ENCODE measurements around the gene UBE2J2.

The UBE2J2 gene

GRCh38 chr1:1295154-1295923, 21.7 kb upstream of the UBE2J2 start:
- DNase-seq (ENCODE audit: extremely low spot score) = no peak
- TF ChIP-seq SUZ12 (IDR thresholded peaks at IDR 0.05) = no peak
- no peak for TF ChIP-seq FOXA1 (IDR thresholded peaks at IDR 0.05)
- no peak for TF ChIP-seq PKNOX1 (IDR thresholded peaks at IDR 0.05)
- TF ChIP-seq CTBP1 (IDR thresholded peaks at IDR 0.05; ENCODE audit: borderline replicate concordance) = no peak
- TF ChIP-seq SP1 (IDR thresholded peaks at IDR 0.05) = no peak
- no peak for TF ChIP-seq LEF1 (IDR thresholded peaks at IDR 0.05; ENCODE audit: borderline replicate concordance)
- no peak for TF ChIP-seq L3MBTL2 (conservative IDR thresholded peaks at IDR 0.05)
- no peak for TF ChIP-seq FOXK2 (IDR thresholded peaks at IDR 0.05)
- TF ChIP-seq NFRKB (IDR thresholded peaks at IDR 0.05) = no peak
- no peak for TF ChIP-seq ARNT (IDR thresholded peaks at IDR 0.05)
- ChIA-PET CTCF (no interaction called here), POLR2A (interaction anchor here (1.0 kb wide), 1 partner anchor 22 kb away, joined by 3 read pairs; the partner anchor contains the start of gene UBE2J2)

DNA sequence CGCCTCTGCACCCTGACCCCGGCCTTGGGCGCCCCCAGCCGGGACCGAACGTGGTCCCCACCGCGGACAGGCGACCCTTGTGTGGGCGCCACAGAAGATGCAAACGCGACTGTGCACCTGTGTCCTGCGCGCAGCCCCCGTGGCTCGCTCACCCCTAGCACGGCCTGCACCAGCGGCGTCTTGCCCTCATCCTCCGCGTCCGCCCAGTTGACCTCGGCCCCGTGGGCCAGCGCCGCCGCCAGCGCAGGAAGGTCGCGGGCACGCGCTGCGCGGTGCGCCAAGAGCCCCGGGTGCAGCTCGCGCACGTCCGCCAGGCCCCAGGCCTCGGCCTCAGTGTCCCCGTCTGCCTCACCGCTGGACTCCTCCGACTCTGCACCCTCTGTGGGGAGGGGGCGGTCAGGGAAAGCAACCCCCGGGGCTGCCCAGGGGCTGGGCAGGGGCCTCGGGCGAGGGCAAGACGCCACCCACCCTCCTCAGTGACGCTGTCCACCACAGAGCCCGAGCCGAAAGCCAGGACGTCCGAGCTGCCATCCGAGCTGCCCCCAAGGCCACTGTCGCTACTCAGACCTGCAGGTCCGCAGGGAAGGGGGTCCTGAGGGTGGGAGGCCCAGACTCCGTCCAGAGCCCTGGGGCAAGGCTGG, 20.7 kb upstream of the UBE2J2 start:
- ChIA-PET CTCF (no interaction called here), POLR2A (interaction anchor here (1.0 kb wide), 1 partner anchor 21 kb away, joined by 3 read pairs; the partner anchor contains the start of gene UBE2J2)
- DNase-seq (ENCODE audit: extremely low spot score) = no peak
- TF ChIP-seq ZNF384 (IDR thresholded peaks at IDR 0.05) (no peak), LEF1 (IDR thresholded peaks at IDR 0.05; ENCODE audit: borderline replicate concordance) (no peak), TARDBP (IDR thresholded peaks at IDR 0.05) (no peak), FOXA1 (IDR thresholded peaks at IDR 0.05) (no peak), PKNOX1 (IDR thresholded peaks at IDR 0.05) (no peak), NFRKB (IDR thresholded peaks at IDR 0.05) (no peak), ELF4 (IDR thresholded peaks at IDR 0.05) (no peak), ARNT (IDR thresholded peaks at IDR 0.05) (no peak), BHLHE40 (IDR thresholded peaks at IDR 0.05; ENCODE audit: borderline replicate concordance) (no peak), L3MBTL2 (conservative IDR thresholded peaks at IDR 0.05) (no peak), FOXK2 (IDR thresholded peaks at IDR 0.05) (no peak), HDGF (IDR thresholded peaks at IDR 0.05; ENCODE audit: borderline replicate concordance) (no peak)

GRCh38 chr1:1293263-1294249, 19.9 kb upstream of the UBE2J2 start:
- no peak for DNase-seq (ENCODE audit: extremely low spot score)
- TF ChIP-seq FOXM1 (IDR thresholded peaks at IDR 0.05; ENCODE audit: borderline replicate concordance) (no peak), TARDBP (IDR thresholded peaks at IDR 0.05) (no peak), NFRKB (IDR thresholded peaks at IDR 0.05) (no peak), PKNOX1 (IDR thresholded peaks at IDR 0.05) (no peak)
- ChIA-PET POLR2A (no interaction called here), CTCF (no interaction called here)

DNA sequence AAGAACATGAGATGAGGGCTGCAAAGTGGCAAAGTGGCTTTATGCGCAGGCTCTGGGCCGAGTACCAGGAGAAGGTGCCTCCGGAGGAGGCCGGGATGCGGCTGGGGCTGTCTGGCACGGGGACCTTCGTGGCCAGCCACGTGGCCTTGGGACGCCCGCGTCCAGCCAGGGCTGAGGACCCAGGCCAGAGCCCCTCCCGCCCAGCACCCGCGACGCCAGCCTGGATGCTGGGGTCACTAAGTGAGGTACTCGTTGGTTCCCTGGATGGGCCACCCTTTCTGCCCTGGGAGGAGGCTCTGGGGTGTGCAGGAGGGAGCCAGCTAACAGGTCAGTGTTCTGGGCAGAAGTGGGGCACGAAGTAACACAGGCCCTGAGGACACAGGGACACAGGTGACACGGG, 19.2 kb upstream of the UBE2J2 start:
- ChIA-PET CTCF (interaction anchor here (0.6 to 2.4 kb wide), 2 partner anchors 10 to 171 kb away, joined by 3 to 9 read pairs; no protein-coding TSS in a partner anchor), POLR2A (interaction anchor here (1.2 kb wide), 1 partner anchor 20 kb away, joined by 3 read pairs; the partner anchor contains the start of gene UBE2J2)
- DNase-seq (ENCODE audit: extremely low spot score) = no peak
- TF ChIP-seq FOXM1 (IDR thresholded peaks at IDR 0.05; ENCODE audit: borderline replicate concordance) = no peak
- TF ChIP-seq SP1 (IDR thresholded peaks at IDR 0.05) = no peak
- no peak for TF ChIP-seq ELF4 (IDR thresholded peaks at IDR 0.05)
- no peak for TF ChIP-seq FOXK2 (IDR thresholded peaks at IDR 0.05)
- no peak for TF ChIP-seq BHLHE40 (IDR thresholded peaks at IDR 0.05; ENCODE audit: borderline replicate concordance)
- no peak for TF ChIP-seq PKNOX1 (IDR thresholded peaks at IDR 0.05)
- TF ChIP-seq SUZ12 (IDR thresholded peaks at IDR 0.05) = no peak

GRCh38 chr1:1292442-1292779, 18.8 kb upstream of the UBE2J2 start:
- CTCF ChIA-PET = interaction anchor here (0.6 to 2.4 kb wide), 6 partner anchors 8 to 172 kb away, joined by 3 to 9 read pairs (median 3); no protein-coding TSS in a partner anchor
- TF ChIP-seq LEF1 (IDR thresholded peaks at IDR 0.05; ENCODE audit: borderline replicate concordance) (no peak), PKNOX1 (IDR thresholded peaks at IDR 0.05) (no peak), ARNT (IDR thresholded peaks at IDR 0.05) (no peak), L3MBTL2 (conservative IDR thresholded peaks at IDR 0.05) (no peak), FOXK2 (IDR thresholded peaks at IDR 0.05) (no peak), CTBP1 (IDR thresholded peaks at IDR 0.05; ENCODE audit: borderline replicate concordance) (no peak), FOXM1 (IDR thresholded peaks at IDR 0.05; ENCODE audit: borderline replicate concordance) (no peak)
- POLR2A ChIA-PET = interaction anchor here (1.2 to 1.5 kb wide), 2 partner anchors 9 to 19 kb away, joined by 3 read pairs; partner anchors contain the start of gene UBE2J2
- DNase-seq (ENCODE audit: extremely low spot score) = no peak

Data from HEK293T (cell line).